ENCODE data around the gene NFIC.
A peak's percentile ranks its signal among the peaks of the same experiment; 100 is the strongest.

NFIC gene

DNA sequence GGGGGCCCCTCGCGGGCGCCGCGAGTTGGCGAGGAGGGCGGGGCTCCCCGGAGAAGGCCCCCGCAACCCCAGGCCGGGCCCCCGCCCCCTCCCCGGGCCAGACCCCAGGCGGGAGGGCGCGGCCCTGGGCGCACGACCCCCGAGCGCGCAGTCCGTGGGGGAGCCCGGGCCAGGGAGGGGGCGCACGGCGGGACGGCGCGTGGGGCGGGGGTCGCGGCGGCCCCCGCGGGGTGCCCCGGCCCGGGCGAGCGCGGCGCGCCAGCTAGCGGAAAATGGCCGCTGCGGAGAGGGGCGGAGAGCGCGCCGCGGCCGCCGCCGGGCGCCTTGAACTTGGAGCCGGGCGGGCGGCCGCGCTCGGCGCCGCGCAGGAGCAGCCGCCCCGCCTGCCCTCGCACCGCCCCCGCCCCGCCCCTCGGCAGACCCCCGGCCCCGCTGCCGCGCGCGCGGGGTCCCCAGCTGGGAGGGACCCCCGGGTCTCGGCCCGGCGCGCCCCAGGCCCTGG lies 6.4 kb upstream of the NFIC start:
- DNase-seq = no peak

- DNase-seq = peak; percentile 36 to 57 (median 50)
Measured at GRCh38 chr19:3360421-3361383, 5.7 kb upstream of the NFIC start.

- DNase-seq = no peak
Measured at GRCh38 chr19:3361384-3362216, 4.8 kb upstream of the NFIC start.

GRCh38 chr19:3362217-3362906 lies 4.0 kb upstream of the NFIC start:
- no peak for DNase-seq

GRCh38 chr19:3363841-3364500 lies 2.4 kb upstream of the NFIC start:
- DNase-seq = no peak

- no peak for DNase-seq
Measured at GRCh38 chr19:3364501-3364858, 1.9 kb upstream of the NFIC start.

DNA sequence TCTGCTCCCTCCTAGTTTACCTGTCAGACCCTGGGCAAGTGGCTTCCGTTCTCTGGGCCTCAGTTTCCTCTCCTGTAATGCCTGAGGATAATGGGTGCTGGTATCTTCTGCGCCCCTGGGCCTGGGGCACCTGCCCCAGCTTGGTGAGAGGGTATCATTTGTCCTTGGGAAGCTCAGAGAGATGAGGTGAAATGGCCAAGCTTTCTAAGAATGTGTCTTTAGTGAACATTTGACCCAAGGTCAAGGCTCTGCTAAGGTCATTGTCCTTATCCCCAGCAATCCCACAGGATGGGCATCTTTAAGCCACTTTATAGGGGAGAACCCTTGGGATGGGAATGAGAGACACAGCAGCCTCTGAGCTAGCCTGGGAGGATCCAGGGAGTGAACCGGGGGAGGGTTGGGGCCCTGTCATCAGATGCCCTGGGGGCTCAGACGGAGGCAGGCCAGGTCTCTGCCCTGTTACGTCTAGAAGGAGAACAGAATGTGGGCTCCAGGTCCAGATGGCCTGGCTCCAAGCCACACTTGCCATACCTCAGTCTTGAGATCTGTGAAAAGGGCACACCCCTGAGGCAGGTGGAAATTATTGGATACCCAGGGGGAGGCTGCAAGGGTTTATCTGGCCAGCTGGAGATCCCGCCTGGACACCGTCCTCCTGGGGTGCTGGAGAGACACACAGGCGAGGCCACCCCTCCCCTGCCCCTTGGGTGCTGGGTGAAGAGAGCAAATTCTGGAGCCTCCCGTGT lies 1.1 kb upstream of the NFIC start:
- no peak for DNase-seq

DNA sequence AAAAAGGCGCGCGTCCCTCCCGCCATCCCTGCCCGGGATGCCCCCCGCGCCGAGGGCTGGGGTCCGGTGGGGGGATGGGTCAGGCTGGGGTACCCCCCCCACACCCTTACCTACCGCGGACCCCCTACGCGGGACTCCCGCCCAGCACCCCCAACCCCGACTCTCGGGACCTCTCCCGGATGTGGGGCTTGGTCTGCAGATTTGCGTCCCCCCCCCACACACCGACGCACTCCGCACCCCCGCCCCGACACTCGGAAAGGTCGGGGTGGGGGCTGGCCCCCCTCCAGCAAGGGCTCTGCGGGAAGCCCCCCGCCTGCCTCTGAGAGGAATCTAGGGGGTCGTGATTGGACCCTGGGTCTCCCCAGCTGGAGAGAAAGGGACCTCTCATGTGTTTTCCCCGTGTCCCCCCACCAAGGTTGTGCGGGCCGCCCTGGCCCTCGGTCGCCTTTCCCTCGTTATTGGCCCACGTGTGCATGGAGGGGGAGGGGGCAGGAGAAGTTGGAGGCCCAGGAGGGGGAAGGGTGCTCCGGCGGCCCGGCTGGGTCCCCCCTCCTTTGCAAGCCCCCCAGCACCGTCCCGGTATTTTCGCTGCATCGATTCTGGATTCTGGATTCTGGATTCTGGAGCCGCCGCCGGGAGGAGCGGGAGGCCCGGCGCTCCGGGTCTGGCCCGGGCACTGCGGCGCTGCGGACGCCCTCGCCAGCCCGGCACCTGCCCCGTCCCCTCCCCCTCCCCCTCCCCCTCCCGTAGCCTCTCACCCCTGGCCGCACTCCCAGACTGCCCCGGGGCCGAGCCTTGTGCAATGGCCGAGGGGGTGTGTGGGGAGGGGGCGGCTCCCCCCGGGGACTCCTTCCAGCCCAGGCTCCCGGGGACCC lies 607 bp downstream of the NFIC start:
- DNase-seq = no peak

DNA sequence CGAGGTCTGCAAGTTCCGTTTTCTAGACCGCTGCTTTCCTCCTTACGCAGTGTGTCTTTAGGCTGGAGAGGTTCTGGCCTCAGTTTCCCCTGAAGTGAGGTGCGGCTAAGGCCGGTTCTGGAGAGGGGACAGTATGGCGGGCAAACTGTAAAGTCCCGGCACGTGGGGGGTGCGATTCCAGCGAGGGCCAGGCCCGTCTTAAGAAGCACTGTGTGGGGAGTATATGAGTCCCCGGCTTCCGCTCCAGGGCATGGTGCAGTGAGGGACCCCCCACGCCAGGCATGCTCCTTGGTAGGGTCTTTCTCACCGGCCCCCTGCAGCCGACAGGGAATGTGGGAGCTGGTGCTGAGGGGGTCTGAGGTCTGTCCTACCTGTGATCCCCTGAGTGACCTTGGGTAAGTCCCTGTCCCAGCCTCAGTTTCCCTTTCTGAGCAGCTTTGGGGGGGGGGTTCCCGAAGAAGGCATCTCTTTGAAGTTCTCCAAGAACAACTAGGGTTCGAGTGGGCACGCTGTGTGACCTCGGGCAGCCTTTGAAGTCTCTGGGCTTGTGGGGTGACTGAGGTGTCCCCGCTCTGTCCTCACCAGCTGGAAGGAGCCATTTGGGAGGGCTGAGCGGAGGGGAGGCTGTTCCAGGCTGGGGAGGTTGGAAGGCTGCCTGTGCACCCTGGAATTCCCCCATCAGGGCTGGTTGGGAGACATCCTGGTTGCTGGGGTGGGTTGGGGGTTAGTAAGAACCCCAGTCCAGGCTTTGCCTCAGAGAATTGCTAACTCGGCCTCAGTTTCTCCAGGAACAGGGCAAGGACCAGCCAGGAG lies 1.5 kb downstream of the NFIC start:
- DNase-seq = no peak

DNA sequence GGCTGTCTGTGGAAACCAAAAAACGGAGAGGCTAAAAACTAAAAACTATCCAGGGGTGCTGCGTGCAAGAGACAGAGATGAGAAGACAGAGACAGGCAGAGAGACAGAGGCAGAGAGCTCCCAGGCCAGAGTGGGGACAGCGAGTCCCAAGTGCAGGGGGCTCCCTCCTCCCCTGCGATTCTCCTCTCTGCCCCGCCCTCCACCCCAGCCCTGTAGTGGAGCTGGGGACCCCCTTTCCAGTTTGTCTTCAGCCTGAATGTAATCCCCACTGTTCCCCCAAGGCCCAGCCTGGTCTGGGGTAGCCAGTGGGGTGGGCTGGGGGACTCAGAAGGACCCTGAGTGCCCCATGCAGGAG lies 2.0 kb downstream of the NFIC start:
- DNase-seq = no peak

- DNase-seq = no peak
Measured at GRCh38 chr19:3368848-3369336, 2.5 kb downstream of the NFIC start.

DNA sequence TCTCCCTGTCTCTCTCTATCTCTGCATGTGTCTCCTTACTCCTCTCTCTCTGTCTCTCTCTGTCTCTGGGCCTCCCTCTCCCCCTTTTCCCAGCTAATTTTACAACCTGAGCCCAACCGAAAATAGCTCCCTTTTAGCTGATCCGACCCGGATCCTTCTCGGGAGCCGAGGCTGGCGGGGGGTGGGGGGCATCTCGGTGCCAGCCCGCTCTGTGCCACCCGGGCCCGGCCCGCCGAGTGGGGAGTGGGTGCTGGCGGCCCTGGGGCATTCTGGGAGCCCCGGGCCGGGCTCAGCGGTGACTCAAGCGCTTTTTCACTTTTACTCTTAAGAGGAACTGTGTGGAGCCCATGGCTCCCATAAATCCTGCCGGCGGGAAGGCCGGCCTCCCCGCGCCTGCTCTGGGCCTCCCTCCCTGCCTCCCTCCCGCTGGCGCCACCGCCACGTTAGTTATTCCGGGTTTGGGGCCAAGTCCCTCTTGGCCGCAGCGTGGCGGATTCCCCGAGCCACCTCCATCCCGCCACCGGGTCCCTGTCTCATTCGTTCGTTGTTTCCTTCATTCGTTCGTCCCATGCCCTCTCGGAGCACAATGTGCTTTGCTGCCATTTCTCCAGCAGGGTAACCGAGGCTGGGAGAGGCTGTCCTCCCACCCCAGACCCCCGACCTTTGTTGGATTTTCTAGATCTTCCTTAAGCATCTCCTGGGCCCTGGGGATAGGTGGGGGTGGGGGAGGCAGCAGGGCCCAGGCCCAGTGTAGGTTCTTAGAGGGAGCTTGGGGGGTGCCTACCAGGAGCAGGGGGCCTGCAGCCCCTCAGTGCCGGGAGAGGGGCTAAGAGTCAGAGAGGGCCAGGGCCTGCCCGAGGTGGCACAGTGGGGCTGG lies 3.2 kb downstream of the NFIC start:
- DNase-seq = no peak

DNA sequence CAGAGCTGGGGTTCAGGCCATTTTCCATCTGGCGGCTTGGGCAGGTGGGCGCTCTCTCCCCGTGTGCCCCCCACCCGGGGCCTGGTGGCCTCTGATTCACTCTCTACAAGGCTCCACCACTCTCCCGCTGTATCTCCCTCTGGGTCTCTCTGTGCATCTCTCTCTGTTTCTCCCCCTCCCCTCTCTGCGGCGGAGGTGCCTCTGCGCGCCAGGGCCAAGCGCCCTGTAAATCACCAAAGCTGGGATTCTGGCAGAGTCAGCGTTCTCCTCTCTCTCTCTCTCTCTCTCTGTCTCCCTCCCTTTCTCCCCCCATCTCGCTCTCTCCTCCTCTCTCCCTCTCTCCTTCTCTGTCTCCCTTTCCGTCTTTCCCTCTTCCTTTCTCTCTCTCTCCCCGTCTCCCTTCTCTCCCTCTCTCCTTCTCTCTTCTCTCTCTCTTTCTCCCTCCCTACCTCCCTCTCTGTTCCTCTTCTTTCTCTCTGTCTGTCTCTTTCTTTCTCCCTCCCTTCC lies 3.9 kb downstream of the NFIC start:
- no peak for DNase-seq

GRCh38 chr19:3370728-3371591 lies 4.6 kb downstream of the NFIC start:
- DNase-seq = no peak

GRCh38 chr19:3372413-3372812 lies 6.0 kb downstream of the NFIC start:
- no peak for DNase-seq

DNA sequence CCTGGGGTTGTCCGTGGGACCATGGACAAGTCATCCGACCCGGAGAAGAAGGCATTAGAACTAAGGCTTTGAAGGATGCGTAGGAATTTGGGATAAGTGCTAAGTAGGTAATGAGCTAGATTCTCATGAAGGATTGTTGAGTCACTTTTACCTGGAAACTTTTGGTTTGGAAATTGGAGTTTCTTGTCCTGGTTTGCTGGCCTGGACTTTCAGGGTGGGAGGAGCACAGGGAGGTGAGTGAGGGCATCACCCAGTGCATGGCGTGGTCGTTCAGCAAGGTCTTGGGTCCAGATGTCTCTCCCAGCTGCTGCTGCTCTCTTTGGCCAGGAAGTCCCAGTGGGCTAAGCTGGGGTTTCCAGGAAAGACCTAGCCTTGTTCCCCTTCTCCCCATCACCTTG lies 7.6 kb downstream of the NFIC start:
- no peak for DNase-seq

- no peak for DNase-seq
Measured at GRCh38 chr19:3374369-3375112, 8.2 kb downstream of the NFIC start.
